Measurements from ENCODE around the gene SPRR3. TPM values are rescaled to one million over a fixed set of nuclear protein-coding genes. Genes with fewer than 3 reads are reported as not detected.

Gene SPRR3, protein sequence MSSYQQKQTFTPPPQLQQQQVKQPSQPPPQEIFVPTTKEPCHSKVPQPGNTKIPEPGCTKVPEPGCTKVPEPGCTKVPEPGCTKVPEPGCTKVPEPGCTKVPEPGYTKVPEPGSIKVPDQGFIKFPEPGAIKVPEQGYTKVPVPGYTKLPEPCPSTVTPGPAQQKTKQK
- total RNA-seq: not detected

DNA sequence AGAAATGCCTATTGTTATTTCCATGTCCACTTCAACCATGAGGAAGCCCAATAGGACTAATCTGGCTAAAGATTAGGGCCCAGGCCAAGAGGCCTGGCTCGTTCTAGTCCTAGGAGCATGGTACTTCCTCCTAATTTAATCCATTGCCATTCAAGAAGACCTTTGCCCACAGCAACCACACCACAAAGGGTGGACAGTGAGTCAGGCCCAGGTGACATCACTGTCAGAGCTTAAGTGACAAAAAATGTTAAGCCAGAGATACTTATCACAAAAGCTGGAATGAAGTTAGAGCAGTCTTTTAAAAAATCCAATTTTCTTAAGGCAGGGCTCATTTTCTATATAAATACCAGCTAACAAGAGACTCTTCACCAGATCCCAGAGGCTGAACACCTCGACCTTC lies at the start of gene SPRR3:
TSS of gene SPRR3 (plus strand) at position 368 of the 400 bp plus-strand sequence. CDS start 1,272 bp downstream, outside the sequence.
- DNase-seq: no peak

DNA sequence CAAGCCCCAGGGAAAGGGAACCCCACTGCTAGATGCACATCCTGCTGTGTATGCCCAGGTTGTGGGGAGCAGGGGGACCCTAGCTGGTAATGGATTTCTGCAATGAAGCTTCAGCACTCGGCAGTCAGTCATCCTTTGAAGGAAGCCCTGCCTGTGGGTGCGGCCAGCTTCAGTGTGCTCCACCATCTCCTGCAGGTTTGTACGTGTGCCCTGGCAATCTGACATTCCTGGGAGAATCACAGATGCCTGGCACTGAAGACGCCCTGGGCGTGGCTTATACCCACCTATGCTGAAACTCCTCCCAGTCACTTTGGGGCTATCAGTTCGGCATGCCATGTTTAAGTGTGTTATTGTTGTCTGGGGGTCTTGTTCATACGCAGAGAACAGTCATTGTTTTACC lies 47.8 kb upstream of the SPRR3 start:
- no peak for DNase-seq

DNA sequence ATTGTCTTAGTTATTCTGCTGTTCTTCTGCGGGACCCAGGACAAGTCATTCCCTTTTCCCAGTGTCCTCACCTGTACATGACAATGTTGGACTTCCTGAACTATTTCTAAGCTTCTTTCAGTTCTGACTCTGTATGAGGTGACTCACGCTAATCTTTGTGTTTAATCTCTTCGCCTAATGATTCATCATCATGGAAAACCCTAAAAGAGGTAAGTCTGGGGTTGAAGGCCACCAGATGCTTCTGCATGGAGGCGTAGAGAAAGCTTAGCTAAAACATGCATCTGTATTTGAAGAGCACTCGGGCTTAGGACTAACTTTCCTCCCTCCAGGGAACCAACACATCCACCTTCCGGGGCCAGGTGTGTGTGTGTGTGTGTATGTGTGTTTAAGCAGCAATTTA lies 47.1 kb upstream of the SPRR3 start:
- DNase-seq: no peak

DNA sequence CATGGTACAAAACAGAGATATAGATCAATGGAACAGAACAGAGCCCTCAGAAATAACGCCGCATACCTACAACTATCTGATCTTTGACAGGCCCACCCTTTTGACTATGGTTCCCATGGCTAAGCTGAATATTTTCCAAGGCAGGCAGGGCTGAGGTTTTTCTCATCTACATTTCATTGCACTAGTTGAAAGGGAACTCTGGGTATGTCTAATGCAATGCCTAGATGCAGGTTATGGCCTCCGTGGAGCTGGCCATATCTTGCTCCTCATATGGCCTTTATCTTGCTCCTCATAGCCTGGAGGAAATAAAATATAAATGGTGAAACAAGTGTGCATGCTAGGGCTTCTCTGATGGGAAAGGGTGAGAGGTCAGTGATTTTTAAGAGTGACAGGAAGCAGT lies 44.0 kb upstream of the SPRR3 start:
- no peak for DNase-seq

DNA sequence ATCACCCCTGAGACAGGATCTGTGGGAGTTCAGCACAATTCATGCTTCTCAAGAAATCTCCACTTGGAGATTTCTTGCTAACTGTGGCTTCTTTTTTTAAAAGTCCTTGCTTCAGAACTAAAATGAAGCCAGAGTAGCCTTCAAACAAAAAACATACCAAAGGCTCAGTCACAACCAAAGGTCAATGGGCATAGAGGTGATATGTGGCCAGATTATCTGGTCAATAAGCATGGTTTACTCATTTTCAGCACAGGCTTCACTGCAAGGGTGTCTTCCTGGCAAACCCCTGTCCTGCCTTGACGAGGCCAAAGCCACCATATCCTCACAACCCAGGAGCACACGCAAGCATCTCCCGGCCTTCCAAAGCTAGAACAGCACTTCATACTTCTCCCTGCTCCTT lies 42.3 kb upstream of the SPRR3 start:
- no peak for DNase-seq

DNA sequence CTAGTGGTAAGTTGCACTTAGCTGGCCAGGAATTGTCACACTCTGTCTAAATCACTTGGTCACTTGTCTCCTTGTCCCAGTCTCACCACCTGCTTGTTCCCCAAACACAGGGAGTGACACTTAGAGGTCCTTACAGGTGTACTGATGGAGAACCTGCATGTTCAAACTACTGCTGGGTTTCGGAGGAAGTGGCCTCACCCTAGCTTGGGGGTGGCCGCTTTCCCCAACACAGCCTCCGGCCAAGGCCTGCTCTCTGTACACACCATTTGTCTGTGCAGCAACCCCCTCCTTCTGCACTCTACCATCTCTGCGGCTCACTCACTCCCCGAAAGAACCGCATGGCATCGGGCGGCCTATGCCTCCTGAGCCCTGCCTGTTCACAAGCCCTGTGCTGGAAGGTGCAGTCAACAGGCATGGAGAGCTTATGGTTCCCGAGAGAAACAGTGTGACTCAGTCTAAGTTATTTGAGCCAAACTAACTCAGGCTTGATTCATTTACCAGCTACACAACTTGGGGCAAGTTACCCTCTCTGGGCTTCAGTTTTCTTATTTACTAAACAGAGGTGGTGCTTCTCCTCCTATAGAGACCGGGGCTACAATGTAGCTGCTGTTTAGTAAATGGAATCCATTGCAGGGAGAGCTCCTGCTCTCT lies 41.6 kb upstream of the SPRR3 start:
- no peak for DNase-seq

DNA sequence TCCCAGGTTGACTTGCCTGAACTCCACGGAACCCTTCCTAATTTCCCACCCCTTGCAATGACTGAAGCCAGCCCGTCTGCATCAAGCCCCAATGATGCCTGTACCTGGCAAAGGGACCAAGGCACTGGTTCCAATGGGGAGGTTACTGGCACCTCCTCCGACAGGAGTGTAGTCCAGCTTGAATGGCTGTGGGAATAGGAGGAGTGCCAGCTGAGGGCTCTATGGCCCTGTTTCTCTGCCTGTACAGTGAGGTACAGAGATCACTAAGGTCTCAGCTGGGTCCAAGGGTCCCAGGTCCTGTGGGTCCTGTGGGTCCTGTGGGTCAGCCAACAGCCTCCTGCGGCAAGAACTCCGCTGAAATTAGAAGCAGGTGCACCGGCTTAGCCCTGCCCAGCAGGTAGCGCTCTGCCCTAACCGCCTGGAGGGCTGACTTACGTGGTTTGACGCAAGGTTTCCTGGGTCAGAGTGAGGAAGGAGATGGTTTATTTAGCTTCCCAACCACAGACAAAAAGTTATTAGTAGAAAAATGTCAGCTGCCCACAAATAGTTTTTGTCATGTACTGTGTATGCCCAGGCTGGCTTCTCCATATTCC lies 41.0 kb upstream of the SPRR3 start:
- DNase-seq: no peak

DNA sequence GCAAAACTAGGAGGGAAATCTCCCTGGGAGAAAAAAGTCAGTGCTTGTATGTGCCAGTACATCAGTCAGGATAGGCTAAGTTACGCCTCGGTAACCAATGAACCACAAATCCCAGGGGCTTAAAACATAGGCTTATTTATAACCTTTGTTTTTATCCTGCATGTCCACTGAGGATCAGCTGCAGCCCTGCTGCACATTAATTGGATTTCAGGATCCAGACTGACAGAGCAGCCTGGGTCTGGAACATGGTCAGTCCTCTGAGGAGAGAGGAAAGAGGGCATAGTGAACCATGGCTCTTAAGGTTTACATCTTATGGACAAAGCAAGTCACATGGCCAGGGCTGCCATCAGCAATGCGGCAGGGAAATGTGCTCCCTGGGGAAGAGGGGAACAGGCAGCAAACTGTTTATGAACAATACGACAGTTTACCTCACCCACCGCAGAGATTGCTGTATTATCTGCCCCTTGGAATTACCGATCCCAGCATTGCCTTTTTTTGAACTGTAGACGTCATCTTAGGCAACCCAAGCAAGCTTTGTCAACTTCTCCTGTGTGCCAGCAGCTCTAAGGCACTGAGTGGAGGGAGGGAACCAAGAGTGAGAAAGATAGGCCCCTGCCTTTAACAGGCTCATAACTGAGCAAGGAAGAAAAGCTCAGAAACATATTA lies 40.2 kb upstream of the SPRR3 start:
- DNase-seq: no peak

DNA sequence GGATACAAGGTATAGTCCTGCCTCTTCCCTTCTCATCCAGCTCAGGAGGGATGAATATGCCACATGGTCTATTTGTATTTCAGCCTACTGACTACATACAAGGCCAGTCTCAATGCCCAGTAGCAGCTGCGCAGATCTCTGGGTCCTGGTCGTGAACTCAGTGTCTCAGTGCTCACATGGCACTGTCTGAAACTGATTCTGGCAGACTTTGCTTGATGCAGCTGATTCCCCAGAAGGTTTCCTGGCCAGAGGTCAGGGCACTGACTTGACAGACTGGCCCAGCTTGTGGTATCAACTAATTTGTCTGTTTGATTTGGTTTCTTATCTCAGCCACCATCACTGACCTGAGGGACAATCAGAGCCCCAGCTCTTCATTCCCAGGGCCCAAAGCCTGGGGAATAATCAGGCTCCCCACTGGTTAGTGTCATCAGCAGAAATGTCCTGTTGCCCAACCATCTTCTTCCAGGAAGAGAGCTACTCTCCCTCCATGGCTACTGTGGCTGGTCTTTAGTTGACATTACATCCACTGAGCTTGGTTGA lies 38.6 kb upstream of the SPRR3 start:
- DNase-seq: no peak

DNA sequence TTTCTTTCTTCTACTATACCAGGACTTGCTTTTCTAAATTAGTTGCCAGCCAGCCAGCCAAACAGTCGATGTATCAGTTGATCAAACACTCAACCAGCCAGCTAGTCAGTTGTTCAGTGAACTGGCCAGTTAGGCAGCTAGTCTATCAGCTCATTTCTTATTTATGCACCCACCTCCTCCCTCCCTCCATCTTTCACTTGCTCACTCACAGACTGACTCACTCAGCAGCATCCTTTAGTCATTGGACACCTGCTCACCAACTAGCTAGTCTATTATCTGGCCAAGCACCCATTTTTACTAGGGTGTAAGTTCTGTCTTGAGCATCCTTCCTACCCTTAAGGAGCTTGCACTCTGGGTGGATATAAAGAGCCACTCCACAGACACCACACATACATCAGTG lies 37.0 kb upstream of the SPRR3 start:
- DNase-seq: no peak

DNA sequence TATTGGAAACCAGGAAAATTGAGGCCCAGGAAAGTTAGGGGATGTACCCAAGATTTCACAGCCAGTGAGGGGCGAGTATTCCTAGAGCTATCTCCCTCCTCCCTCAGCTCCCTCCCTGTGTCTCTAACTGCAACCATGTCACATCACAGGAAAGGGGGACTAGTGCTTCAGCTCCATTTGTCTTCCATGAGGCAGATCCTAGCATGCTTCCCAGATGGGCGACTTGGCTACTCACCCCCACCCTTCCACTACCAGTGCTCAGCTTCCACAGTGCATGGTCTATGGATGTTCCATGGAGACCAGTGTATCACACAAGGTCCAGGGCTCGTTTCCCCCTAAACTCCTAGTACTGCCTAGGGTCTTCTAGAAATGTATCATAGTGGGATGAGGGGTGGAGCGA lies 35.7 kb upstream of the SPRR3 start:
- DNase-seq: no peak

DNA sequence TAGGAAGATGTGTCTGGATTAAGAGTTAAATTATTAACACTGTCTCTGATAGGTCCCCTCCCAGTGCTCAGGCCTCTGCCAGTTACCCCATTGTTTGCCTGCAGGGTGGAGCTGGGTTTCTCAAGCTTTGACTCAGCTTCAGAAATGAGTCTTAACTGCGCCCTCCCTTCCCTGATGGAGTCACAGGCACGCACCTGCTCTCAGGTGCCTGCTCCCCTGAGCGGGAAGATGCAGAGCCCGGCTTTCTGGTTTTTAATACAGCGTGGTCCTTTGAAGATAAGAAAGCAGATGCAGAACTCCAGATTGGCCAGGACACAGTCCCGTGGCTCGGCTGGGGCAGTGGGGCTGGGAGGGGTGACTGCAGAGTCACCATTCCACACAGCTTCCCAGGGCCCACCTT lies 34.3 kb upstream of the SPRR3 start:
- no peak for DNase-seq

DNA sequence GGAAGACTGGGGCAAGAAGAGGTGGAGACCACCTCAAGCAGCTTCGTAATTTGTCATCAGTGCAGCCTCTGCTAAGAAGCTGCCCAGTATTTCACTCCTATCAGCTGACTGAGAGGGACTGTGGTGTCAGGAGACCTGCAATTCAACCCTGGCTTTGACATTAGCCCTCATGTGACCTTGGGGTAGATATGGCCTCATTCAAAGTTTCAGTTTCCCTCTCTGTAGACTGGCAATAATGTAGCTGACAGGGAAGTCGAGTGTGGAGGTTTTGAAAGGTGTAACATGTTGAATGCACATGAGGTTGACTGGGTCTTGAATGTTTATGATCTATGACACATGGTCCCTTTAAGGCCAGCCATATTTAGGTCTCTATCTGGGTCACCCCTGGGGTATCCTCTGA lies 33.3 kb upstream of the SPRR3 start:
- no peak for DNase-seq

DNA sequence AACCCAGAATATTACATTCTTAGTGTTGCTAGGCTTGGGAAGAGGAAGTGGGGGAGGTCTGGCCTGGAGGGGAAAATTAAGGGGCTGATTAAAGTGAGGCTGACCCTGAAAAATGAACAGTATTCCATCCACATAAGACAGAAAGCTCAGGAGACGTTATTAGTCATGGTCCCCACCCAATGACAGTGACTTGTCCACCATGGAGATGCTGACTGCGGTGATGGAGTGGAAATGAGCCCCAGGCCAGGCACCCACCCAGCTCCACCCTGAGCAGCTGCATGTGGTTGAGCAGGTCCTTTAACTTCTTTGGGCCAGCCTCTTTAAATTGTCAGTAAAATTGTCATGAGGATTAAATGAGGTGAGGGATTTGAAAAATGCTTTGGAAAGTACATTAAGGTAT lies 32.5 kb upstream of the SPRR3 start:
- no peak for DNase-seq

DNA sequence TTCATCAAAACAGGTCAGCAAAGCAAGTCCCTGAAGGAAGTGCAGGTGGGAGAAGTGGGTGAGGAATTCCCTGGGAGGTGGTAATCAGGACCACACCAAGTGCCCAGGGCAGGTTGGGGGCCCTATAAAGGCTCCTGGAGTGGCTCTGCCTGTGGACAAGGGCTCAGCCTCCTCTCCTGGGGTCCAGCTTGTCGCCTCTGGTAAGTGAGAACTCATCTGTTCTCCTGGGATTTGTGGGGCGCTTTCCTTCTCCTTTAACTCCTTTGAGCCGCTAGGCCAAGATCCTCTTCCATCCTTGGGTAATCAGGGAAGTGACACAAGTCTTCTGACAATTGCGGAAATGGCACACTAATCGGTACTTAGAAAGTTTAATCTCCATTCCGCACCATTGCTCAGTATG lies 31.1 kb upstream of the SPRR3 start, which contains the start of gene SPRR4:
TSS of gene SPRR4 (plus strand) at position 154 of the 400 bp plus-strand sequence. CDS start 1,243 bp downstream, outside the sequence.
- no peak for DNase-seq

DNA sequence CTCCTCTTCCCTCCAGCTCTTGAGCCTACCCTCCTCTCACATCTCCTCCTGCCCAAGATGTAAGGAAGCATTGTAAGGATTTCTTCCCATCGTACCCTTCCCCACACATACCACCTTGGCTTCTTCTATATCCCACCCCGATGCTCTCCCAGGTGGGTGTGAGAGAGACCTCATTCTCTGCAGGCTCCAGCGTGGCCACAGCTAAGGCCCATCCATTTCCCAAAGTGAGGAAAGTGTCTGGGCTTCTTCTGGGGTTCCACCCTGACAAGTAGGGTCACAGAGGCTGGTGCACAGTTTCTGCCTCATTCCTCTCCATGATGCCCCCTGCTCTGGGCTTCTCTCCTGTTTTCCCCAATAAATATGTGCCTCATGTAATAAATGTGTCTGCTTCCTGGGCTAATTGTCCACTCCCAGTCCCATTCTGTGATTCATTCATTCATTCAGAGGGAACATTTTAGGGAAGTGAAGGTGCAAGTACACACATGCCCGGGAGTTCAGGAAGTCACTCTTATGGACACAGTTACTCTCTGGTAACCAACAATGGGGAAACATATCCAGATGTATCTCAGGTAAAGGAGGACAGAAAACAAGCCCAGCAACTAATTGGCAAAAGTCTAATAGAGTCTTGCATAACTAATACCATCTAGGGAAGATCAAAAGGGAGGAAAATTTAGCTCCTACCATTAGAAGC lies 29.2 kb upstream of the SPRR3 start:
- no peak for DNase-seq

DNA sequence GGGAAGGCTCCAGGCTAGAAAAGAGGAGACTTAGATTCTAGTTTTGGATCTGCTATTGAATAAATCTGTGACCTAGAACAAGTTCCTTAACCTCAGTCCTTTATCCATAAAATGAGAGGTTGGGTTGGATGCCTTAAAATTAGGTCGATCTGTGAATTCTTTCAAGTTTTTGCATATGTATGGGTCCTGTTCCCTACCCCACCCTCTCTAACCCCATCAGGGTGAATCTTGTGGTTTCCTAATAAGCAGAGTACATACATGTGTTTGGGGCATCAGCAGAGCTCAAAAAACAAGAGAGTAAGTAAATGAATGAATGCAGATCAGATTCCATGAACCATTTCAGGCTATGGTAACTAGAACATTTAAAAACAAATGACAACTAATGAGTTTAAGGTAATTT lies 24.9 kb upstream of the SPRR3 start:
- DNase-seq: no peak

DNA sequence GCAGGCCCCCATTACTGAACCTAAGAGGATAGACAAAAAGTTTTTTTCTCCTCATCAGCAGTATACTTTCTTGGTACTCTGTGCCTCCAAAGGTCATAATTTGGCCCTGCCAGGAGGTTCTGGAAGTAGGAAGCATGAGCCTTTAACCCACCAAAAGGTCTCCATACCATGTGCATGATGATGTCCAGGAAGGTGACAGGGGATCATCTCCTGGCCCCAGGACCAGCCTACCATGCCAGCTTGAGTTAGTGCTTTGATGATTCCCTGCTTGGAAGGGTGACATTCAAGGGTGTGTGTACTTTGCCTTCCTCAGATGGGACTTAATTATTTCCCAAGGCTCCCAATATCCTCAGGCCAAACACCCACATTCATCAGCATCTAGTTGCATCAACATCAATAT lies 23.9 kb upstream of the SPRR3 start:
- DNase-seq: no peak

DNA sequence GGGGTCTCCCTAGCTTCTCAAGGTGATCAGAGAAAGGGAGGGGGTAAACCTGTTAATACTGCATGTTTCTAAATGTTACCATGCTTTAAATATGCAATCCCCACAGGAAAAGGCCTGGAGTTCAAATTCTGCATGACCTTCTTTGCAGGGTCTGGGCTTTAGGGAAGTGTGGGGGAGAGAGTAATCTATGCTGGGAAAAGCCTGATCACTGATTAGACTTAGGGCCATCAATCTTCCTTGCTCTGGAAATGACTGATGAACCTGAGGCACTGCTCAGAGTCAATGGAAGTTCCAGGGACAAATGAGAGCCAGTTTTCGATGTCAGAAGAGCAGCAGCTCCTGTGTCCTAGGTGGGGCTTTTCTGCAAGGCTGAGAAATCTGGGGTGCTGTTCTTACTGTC lies 20.9 kb upstream of the SPRR3 start:
- DNase-seq: no peak

DNA sequence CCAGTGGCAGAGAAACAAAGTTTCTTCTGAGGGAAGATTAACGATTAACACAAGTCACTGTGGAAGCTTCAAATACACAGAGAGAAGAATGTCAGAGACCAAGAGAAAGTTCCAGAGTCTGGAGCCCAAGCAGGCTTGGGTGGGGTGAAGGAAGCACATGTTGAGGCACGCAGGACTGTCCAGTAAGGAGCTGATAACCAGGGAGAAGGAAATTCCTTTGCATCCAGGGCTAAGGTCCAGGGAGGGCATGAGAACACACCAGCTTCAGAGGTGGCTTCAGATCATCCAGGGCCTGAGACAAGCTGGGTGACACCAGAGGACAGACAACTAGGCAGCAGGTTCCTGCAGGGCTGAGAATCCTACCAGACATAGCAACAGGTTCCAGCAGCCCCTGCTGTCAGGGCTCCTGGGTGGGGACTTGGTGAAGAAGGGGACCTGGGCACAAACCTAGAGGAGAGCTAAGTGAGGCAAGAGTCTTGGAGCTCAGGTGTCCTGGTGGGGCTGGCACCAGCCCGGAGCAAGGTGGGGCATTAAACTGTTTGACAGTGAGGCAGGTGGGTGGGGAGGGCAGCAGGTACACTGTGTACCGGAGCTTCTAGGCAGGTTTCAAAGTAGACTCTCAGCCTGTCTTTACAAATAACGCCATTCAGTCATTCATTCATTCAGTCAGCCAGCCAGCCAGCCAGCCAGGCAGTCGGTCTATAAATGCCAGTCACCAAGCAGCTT lies 20.2 kb upstream of the SPRR3 start:
- no peak for DNase-seq

DNA sequence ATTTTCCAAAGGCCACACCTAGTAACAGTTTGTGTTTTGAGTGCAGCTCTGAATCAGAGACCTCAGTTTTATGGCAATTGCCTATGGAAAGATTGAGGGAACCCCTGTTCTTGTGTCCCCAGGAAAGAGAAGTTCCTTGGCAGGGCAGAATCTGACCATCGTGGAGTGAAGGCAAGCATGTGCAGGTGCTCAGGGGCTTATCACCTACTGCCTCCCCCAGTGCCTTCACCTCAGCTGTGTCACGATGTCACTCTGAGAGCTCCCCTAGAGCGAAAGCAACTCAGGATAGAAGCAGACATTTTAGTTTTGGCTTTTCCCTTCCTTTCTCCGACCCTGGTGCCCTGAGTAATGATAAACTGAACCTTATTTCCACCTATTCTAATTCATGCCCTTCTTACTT lies 19.5 kb upstream of the SPRR3 start:
- DNase-seq: no peak

DNA sequence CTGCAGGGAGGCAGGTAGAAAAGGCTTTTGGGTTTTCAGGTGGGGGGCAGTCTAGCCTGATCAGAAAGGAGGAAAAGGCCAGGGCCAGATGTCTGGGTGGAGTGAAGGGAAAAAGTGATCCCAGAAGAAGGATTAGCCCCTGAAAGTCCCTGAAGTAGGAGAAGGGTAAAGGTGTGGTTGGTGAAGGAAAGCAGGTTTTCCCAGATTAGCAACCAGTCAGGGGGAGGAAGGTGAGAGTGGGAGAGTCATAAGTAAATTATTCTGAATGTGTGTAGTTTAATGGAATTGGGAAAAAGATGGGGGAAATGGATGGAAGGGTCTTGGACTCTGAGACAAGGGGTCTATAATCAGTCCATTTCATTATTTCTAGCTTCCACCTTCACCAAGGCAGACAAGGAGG lies 18.3 kb upstream of the SPRR3 start:
- DNase-seq: no peak
